ENCODE data around the gene CLDN6.

CLDN6 gene

DNA sequence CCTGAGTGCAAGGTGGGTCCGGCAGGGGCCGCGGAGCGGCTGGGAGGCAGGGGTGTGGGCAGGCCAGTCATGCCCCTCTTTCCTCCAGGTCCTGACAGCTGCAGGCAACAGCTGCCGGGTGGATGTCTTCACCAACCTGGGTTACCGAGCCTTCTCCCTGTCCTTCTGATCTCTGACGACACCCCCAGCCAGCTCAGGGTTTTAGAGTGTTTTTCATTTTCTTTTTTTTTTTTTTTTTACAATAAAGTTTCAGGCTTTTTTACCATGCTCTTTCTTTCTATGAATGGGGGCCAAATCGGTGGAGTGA is 9.5 kb upstream of the CLDN6 start:
- DNase-seq: no peak

DNA sequence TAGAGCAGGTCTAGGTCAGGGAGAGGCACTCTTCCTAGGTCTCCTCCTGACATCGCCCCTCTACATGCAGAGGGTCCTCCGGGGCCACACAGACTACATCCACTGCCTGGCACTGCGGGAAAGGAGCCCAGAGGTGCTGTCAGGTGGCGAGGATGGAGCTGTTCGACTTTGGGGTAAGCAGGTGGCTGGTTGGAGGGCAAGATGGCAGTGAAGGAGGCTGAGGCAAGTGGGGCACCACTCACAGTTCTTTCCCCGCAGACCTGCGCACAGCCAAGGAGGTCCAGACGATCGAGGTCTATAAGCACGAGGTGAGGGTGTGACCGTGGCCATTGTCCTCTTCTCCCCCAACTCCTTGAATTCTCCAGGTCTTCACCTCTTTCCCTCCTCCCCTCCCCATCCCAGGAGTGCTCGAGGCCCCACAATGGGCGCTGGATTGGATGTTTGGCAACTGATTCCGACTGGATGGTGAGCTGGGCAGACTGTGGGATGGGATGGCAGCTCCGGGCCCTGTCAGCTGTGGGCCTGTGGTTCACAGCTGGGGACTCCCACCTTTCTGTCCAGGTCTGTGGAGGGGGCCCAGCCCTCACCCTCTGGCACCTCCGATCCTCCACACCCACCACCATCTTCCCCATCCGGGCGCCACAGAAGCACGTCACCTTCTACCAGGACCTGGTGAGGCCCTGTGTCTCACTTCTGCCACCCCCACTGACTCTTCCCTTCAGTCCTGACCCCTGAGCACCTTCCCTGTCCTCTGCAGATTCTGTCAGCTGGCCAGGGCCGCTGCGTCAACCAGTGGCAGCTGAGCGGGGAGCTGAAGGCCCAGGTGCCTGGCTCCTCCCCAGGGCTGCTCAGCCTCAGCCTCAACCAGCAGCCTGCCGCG is 8.9 kb upstream of the CLDN6 start:
- DNase-seq: no peak

DNA sequence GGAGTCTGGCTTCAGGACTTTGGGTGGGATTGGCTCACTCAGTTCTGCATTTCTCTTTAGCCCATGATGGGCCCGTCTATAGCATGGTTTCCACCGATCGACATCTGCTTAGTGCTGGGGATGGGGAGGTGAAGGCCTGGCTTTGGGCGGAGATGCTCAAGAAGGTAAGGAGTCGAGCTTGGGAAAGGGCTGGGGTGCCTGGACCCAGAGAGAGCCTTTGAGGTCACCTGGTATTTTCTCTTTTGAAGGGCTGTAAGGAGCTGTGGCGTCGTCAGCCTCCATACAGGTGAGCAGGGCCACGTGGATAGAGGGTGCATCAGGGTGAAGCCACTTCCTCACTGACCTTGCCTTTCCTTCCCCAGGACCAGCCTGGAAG is 8.0 kb upstream of the CLDN6 start:
- no peak for DNase-seq

DNA sequence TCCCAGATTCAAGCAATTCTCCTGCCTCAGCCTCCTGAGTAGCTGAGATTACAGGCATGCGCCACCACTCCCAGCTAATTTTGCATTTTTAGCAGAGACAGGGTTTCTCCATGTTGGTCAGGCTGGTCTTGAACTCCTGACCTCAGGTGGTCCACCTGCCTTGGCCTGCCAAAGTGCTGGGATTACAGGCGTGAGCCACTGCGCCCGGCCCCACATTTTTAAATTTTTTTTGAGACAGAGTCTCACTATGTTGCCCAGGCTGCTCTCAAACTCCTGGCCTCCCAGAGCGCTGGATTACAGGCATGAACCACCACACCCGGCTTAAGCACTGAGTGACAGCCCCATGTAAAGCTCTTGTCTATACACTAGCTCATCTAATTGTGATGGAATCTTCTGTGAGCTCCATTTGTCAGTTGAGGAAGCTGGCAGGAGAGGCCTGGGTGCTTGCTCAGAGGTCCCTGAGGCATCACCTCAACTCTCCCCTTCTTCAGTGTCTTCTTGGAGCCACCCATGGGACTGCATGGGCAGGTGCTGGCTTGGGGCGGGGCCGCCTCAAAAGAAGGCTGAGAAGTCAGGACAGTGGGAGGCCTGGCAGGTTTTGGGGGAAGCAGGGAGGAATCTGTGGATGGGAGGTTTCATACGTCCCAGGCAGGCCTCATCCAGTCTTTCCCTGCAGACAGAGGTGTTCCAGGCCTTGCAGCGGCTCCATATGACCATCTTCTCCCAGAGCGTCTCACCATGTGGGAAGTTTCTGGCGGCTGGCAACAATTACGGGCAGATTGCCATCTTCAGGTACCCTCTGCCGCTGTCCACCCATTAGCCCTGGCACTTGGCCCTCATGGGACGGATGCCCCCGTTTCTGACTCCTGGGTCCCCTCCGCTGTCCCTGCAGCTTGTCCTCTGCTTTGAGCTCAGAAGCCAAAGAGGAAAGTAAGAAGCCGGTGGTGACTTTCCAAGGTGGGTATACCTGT is 7.3 kb upstream of the CLDN6 start:
- DNase-seq: no peak

DNA sequence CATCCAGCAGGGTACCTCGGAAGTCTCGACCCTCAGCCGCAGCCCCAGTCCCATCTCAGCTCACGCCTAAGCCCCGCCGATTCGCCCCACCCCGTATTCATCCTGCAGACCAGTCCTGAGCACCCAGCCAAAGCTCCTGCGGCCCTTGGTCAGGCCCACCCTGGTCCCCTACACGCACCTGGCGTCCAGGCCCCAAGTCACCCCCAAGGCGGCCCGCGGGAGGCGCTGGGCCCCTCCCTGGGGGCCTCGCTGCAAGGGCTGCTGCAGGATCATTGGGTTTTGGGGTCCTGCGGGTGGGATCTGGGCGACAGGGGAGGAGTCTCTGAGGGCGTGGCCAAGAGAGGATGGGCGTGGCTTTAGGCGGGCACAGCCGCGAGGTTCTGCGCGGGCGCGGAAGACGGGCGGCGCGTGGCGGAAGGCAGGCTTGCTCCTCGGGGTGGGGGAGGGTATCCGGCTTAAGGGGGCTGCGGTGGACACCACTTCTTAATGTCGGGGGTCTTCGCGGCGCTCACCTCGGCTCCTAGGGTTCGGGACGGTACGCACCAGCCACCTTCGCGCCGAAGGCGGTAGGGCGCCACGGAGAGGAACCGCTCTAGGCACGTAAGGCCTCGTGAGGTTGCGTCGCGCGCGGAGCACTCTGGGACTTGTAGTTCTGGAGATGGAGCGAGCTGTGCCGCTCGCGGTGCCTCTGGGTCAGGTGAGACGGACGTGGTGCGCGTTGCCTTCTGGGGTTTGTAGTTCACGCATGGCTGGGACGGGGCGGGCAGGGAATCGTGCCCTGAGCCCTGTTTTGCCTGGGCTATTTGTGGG is 5.9 kb upstream of the CLDN6 start, which contains the start of the genes HCFC1R1 and THOC6:
TSS of gene HCFC1R1 (minus strand) at position 274 of the 810 bp plus-strand sequence. CDS start at position 273, 1 bp downstream.
TSS of gene THOC6 (plus strand) at position 367 of the 810 bp plus-strand sequence. CDS start at position 659, 292 bp downstream.
- peak; percentile 97 to 98 for DNase-seq

DNA sequence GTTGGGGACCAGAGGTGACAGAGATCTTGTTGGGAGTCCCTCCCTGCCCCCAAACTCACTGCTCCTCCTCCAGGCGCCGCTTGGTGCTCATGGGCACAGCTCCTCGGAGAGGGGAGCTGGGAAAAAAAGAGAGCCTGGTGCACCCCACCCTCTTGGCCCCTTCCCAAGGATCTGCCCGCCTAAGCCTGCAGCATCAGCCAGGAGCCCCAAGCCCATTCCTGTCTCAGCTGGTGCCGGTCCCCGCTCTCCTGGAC is 5.4 kb upstream of the CLDN6 start:
- peak in 1 of 2 experiments; percentile 50 for DNase-seq

DNA sequence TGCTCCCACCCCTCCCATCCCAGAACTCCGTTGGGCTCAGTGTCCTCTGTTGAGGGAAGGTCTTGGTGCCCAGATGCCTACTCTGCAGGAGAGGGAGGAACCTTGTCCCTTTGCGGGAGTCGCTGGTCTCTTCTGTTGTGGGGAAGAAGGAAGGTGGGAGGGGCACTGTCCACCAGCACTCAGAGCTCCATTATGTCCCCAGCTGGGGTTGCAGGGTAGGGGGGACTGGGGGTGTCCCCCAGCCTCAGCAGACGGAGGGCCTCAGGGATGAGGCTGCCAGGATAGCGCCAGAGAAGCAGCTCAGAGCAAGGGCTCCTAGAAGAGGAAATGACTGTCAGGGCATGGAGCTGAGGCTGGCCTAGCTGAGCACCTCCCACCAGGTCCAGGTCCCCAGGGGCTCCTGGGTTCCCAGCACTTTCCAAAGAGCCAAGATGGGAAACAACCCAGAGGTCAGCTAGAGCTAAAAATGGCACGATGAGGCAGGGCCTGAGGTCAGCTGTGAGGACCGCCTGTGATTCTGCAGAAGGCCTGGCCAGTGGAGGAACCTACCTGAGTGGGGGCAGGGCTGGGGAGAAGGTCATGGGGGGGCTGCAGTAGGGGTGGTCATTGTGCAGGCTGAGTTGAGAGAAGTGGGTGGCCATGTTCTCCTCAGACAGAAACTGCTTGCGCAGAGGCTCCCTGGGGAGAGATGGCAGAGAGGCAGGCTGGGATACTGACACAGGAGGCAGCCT is 4.9 kb upstream of the CLDN6 start:
- DNase-seq: peak in 1 of 2 experiments; percentile 39

DNA sequence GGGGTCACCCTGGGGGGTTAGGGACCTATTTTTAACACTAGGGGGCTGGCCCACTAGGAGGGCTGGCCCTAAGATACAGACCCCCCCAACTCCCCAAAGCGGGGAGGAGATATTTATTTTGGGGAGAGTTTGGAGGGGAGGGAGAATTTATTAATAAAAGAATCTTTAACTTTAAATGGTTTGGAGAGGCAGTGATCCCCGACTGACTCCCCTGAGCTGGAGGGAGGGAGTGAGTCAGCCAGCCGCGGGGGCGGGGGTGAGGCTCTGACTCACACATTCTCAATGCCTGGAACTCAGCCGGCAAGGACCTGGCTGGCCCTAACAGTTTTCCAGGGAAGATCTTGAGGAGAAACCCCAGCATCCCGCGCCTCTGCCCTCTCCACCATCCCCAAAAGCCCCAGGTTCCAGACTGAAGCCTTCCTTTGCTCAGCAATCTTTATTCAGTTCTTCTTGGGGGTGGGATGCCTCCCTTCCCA is 4.3 kb upstream of the CLDN6 start:
- peak; percentile 93 to 95 for DNase-seq

DNA sequence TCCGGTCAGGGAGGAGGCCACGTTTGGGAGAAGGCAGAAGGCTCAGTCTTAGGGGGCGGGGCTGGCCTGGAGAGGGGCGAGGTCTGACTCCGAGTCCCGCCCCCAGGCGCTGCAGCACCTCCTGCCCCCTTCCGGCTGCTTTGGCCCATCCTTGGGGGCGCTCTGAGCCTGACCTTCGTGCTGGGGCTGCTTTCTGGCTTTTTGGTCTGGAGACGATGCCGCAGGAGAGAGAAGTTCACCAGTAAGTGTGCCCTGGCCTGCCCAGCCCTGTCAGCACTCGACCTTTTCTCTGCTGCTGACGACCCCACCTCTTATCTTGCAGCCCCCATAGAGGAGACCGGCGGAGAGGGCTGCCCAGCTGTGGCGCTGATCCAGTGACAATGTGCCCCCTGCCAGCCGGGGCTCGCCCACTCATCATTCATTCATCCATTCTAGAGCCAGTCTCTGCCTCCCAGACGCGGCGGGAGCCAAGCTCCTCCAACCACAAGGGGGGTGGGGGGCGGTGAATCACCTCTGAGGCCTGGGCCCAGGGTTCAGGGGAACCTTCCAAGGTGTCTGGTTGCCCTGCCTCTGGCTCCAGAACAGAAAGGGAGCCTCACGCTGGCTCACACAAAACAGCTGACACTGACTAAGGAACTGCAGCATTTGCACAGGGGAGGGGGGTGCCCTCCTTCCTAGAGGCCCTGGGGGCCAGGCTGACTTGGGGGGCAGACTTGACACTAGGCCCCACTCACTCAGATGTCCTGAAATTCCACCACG is 3.6 kb upstream of the CLDN6 start:
- peak; percentile 87 to 90 for DNase-seq

DNA sequence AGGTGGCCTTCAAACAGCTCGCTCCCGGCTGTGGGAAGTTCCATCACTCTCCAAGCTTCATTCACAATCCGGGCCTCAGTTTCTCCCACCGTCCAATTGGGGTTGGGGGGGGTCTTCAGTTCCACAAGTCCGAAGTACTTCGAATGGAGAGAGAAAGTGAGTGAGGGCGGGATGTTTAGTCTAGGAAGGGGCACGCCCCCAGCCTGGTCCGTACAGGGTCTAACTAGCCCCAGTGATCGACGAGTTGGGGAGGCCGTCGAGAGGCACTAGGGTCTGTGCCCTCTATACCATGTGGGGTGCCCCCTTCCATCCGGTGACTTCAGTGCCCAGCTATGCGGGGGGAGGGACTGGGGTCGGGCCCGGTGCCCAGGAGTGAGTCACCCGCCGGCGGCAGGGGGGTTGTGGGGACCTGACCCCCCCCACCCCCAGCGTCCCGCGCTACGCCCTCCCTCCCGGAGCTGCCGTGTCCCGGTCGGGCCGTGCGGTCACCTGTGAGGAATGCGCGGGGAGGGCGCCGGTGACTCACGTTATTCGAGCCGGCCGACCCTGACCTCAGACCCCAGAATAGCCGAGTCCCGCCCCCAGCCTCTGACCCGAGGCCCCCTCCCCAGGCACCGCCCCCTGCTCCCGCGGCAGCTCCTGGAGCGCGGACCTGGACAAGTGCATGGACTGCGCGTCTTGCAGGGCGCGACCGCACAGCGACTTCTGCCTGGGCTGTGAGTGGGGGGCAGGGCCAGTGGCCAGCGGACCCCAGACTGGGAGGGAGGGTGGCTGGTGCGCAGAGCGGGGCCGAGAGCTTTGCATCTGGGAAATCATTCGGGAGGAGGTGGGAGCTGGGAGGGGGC is 2.8 kb upstream of the CLDN6 start:
- peak; percentile 51 to 62 for DNase-seq

DNA sequence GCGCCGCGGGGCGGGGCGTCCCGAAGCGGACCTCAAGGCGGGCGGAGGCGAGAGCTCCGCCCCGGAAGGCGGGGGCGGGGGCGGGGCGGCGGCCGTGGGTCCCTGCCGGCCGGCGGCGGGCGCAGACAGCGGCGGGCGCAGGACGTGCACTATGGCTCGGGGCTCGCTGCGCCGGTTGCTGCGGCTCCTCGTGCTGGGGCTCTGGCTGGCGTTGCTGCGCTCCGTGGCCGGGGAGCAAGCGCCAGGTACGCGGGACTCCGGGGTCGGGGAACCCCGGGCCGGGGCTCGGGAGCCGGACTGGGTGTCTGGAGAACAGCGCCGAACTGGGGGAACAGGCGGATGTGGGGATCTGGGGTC is 2.2 kb upstream of the CLDN6 start, which contains the start of gene TNFRSF12A:
TSS of gene TNFRSF12A (plus strand) at position 122 of the 357 bp plus-strand sequence. CDS start at position 152, 30 bp downstream.
- DNase-seq: peak; percentile 74 to 76

DNA sequence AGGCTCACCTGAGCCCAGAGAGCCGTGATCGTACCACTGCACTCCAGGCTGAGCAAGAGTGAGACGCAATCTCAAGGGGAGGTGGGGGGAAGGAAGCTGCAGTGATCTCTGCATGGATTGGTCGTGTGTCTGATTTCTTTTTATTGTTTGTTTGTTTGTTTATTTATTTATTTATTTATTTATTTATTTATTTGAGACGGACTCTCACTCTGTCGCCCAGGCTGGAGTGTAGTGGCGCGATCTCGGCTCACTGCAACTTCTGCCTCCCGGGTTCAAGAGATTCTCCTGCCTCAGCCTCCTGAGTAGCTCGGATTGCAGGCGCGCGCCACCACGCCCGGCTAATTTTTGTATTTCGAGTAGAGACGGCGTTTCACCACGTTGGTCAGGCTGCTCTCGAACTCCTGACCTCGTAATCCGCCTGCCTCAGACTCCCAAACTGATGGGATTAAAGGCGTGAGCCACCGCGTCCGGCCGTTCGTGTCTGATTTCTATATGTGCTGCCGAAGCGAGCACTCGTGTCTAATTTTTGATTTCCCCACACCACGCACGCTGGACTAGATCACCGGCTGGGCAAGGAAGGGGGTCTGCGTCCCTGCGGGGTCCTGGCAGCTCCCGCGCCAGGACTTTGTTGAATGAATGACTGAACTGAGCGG is 1.7 kb upstream of the CLDN6 start:
- DNase-seq: no peak

DNA sequence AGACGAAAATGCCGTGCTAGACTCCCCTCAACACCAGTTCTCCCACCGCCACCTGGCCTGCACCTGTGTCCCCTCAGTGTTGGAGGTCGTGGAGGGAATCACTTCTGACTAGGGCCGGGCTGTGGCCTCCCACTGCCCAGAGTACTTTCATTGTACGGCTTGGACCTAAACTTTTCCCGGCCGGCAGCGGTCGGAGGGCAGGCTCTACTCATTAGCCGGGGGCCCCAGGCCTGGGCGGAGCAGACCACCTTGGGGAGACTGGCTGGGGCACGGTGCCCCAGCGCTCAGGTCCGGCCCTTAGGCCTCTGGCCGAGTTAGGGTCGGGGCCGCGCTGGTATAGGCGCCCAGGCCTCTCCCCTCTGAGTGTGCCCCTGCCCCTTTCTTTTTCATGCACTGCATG is 639 bp downstream of the CLDN6 start:
- no peak for DNase-seq

DNA sequence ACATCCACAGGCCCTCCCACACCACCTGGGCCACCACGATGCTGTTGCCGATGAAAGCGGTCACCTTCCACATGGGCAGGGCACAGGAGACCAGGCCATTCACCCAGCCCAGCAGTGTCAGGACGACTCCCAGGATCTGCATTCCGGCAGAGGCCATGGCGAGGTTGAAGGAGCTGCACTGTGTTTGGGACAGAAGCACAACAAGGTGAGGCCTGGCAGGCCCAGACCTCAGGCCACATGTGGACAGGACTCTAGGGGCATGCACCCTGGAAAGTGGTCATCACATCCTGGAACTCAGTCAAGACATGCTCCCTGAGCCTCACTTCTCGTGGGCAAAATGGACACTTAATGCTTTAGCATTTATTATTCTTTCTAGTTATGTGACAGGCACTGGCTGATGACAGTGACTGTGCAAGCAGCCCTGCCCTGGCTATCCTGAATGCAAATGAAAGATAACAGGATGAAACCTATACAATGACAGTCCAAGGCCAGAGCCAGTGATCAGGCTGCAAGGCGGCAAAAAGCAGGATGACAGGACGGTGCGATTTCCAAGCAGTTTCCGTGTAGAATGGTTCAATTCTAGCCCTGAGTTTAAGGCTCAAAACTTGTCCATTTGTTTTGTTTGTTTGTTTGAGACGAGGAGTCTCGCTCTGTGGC is 2.0 kb downstream of the CLDN6 start:
- DNase-seq: no peak

DNA sequence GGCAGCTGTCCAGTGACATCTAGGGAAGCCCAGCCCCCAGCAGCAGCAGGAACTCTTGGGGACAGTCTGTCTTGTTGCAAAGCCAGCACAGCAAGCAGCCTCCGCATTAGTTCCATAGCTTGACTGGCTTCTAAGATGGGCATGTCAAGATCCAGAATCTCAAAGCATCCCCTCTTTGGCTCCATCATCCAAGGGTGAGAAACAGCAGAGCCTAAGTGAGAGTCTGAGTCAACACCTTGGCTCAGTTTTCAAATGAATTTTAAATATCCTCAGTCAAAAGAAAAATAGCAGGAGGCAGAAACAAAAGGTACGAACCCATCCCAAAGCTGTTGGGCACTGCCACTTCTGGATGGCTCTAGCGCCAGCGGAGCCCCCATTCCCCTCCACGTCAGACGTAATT is 3.0 kb downstream of the CLDN6 start:
- DNase-seq: no peak

DNA sequence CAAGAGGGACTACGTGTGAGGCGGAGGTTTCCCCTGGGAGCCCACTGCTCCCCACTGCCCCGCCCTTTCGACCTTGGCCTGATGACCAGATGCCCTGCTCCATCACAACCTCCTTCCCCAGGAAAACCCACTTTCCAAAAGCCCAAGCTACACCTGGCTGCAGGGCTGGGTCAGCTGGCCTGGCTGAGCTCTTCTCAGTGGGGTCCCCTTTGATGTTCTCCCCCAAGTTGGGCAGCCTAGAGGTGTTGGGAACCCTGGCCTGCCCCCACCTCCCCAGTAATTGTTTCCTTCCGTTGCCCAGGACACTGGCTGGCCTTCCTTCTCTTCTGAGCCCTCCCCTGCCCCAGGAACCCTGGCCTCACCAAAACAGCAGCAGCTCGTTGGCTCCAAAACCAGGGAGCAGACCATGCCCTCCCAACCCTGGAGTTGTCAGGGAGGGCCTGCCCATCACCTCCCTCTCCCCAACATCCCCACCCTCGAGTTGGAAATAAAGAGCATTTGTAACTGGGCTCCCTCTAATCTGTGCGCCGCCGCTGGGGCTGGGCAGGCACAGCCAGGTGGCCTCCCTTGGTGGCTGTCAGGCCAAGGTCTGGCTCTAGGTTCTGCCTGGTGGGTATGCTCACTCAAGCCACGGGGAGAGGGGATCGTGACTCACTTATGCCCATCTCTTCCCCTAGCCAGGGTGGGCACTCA is 3.8 kb downstream of the CLDN6 start:
- DNase-seq: no peak

DNA sequence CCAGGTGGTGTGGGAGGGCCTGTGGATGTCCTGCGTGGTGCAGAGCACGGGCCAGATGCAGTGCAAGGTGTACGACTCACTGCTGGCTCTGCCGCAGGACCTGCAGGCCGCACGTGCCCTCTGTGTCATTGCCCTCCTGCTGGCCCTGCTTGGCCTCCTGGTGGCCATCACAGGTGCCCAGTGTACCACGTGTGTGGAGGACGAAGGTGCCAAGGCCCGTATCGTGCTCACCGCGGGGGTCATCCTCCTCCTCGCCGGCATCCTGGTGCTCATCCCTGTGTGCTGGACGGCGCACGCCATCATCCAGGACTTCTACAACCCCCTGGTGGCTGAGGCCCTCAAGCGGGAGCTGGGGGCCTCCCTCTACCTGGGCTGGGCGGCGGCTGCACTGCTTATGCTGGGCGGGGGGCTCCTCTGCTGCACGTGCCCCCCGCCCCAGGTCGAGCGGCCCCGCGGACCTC is 4.5 kb downstream of the CLDN6 start:
- DNase-seq: no peak

DNA sequence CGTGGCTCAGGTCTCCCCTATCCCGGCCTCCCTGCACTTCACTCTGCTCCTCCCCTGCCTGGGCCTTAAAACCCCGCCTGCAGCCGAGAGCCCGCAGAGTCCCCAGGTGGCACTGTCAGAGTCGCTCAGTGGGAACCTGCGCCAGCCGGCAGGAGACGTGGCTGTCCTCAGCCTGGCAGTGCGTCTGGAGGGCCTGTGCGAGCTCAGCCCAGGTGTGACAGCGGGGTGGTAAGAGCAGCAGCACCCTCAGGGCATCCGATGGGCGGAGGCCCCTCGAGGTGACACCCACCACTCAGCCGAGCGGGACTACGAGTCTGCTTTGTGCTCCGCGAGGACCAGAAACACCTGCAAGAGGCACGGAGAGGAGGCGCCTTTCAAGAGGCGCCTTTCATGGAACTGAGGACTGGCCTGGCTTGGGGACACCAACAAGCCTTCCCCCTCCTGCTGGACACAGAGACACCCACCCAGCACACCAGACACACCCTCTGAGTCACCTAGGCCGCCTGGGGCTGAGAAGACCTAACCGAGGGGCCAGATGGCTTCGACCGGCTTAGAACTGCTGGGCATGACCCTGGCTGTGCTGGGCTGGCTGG is 5.1 kb downstream of the CLDN6 start, which contains the start of gene CLDN9:
TSS of gene CLDN9 (plus strand) at position 96 of the 593 bp plus-strand sequence. CDS start at position 536, 440 bp downstream.
- DNase-seq: no peak

Measured in activated CD4-positive, alpha-beta T cell treated with anti-CD3 and anti-CD28 coated beads, Interleukin-2, amount 50 U/mL, for 48 hours (primary cell).